Epithelial cell of prostate (primary cell): Measurements from ENCODE around the gene SREBF1.

Experiments used
- DNase-seq: peaks from one replicate; pipeline ENCODE4 v3.0.0-alpha.2; 2011; ENCODE audit warnings: low read depth, low spot score
- H3K27ac ChIP-seq: fragments of 450-650 bp; 2 replicates; pipeline ENCODE4 v1.5.1; 2017; ENCODE audit warnings: mild to moderate bottlenecking

The SREBF1 gene

DNA sequence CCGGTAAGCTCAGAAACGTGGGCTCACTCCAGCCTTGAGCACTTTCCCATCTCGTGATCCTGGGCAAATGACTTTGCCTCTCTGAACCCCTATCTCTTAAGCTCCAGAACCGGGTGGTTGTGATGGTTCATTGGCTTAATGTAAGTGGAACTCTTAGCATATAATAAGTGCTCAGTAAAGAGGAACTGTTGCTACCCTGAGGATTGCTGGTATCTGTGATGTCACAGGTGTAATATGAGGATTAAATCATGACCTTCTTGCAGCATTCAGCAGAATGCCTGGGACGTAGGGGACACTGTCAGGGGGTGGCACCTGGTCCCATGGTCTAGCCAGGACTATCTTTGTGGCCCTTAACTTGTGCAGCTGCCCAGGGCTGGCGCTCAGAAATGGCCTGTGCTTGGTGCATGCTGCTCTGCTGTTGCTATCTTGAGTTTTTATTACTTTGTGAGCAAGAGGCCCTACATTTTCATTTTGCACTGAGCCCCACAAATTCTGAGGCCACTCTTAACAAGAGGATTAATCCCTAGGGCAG, 68.8 kb downstream of the SREBF1 start:
- DNase-seq, result no peak
- H3K27ac ChIP-seq, result no peak overlapping the region

DNA sequence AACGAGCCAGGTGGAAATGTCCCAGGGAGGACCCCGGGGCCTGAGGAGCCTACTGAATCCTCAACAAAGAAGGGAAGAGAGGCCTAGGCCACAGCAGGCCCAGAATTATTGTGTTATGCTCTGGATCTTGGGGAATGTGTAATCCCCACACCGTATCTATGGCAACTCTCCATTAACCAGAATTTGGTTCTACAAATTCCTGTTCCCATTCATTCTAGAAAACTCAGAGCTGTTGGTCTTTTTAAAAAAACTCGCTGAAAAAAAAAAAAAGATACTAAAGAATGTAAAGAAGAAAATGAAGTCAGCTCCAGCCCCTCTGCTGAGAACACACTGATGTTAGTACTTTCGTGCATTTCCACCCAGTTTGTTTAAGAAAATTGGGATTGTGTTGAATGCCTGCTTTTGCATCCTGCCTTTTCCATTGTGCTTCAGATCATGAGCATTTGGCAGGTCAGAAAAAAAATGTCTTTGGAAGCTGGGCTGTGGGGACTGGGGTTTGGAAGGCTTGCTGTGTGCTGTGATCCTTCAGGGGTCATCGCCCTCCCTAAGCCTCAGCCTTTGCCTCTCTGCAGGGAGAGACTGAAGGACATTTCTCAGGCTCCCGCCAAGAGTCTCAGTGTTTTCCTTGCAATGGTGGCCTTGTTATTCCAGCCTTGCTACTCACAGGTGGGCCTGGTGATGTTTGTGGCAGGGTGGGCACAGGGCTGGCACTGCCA, 69.5 kb downstream of the SREBF1 start:
- no peak overlapping the region for H3K27ac ChIP-seq
- no peak for DNase-seq

- no peak for DNase-seq
- H3K27ac ChIP-seq, result no peak overlapping the region
Observed at GRCh38 chr17:17766744-17767120, 70.1 kb downstream of the SREBF1 start.

GRCh38 chr17:17766077-17766743, 70.6 kb downstream of the SREBF1 start:
- H3K27ac ChIP-seq, result peak overlapping the region; percentile 34
- no peak for DNase-seq

DNA sequence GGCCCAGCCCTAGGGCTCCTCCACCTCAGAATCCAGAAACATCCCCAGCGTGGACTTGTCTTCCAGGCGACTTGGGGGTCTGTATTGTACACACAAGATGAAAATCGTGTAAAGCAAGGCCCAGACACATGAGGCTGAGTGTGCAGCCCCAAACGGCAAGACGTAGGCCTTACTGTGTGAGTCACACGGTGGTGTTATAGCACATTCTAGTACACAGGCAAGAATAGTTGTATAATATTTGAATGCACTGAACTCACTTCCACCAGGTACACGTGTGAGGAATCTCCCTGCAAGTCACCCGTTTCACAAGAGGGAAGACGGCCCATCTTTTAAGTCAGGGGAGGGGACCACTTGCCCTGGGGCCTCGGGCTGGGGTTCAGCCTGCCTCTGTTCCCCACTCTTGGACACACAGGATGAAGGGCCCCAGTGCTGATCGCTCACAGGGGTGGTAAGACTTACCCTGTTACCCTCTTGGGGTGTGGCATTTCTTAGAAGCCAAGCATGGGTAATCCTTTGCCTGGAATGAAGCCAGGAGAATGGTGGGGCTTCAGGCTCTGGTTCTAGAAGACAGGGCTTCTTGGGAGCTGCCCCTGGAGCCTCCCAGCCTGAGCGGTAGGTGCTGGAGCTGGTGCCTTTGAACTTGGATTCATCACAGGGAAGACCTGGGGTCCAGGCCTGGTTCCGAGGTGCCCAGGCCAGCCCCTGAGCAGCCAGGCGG, 71.3 kb downstream of the SREBF1 start:
- DNase-seq, result no peak
- peak overlapping the region; percentile 34 for H3K27ac ChIP-seq

- no peak overlapping the region for H3K27ac ChIP-seq
- no peak for DNase-seq
Observed at GRCh38 chr17:17763734-17764133, 73.1 kb downstream of the SREBF1 start.

GRCh38 chr17:17763136-17763535, 73.7 kb downstream of the SREBF1 start:
- no peak overlapping the region for H3K27ac ChIP-seq
- no peak for DNase-seq

DNA sequence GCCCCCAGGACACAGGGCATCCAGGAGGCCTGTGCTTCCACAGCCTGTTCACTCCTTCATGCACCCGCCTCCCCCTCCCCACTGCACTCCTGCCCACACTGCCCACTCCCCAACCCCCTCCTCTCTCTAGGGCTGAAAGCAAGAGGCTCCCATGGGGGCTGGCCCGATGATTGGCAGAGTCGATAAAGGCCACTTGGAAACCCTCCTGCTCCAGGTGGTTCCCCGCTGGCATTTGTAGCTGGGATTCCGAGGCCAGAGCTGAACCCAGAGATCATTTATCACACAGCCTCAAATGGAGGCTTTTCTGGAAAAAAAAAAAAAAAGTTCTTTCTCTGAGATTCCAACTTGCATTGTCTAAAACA, 74.1 kb downstream of the SREBF1 start:
- no peak for DNase-seq
- H3K27ac ChIP-seq, result no peak overlapping the region
